H9 (cell line): ENCODE results near the gene CBLIF. TPM values are rescaled to one million over a fixed set of nuclear protein-coding genes. Genes with fewer than 3 reads are reported as not detected.

Source experiments
- DNase-seq: peaks from one replicate; pipeline ENCODE4 v3.0.0-alpha.2; 2017
- H2AFZ ChIP-seq: one replicate; pipeline ENCODE4 v1.6.1; 2013; ENCODE audit warnings: mild to moderate bottlenecking, low read length, control low read depth, moderate library complexity
- H2AK5ac ChIP-seq: 2 replicates; pipeline ENCODE4 v1.6.1; 2013; ENCODE audit warnings: low read length, control low read depth, mixed read lengths; ENCODE audit not compliant: insufficient read length
- H2BK120ac ChIP-seq: one replicate; pipeline ENCODE4 v1.6.1; 2013; ENCODE audit warnings: low read depth, mild to moderate bottlenecking, low read length, control low read depth, inconsistent platforms; ENCODE audit not compliant: poor library complexity, severe bottlenecking
- H2BK12ac ChIP-seq: 2 replicates; pipeline ENCODE4 v1.6.1; 2013; ENCODE audit warnings: low read length, control low read depth, mixed read lengths, low read depth; ENCODE audit not compliant: insufficient read length
- H2BK15ac ChIP-seq: 2 replicates; pipeline ENCODE4 v1.6.1; 2013; ENCODE audit warnings: low read depth, low read length, control low read depth
- H2BK20ac ChIP-seq: one replicate; pipeline ENCODE4 v1.6.1; 2013; ENCODE audit warnings: low read depth, mild to moderate bottlenecking, low read length, control low read depth, inconsistent platforms; ENCODE audit not compliant: poor library complexity, severe bottlenecking
- H2BK5ac ChIP-seq: 2 replicates; pipeline ENCODE4 v1.6.1; 2013; ENCODE audit warnings: low read length, control low read depth, mixed read lengths; ENCODE audit not compliant: insufficient read length
- H3K14ac ChIP-seq: 2 replicates; pipeline ENCODE4 v1.6.1; 2013; ENCODE audit warnings: low read length, control low read depth; ENCODE audit not compliant: insufficient read depth
- H3K18ac ChIP-seq: 2 replicates; pipeline ENCODE4 v1.6.1; 2013; ENCODE audit warnings: low read depth, mild to moderate bottlenecking, mixed read lengths, low read length, control low read depth; ENCODE audit not compliant: insufficient read length
- H3K23ac ChIP-seq: 2 replicates; pipeline ENCODE4 v1.6.1; 2013; ENCODE audit warnings: low read length, control low read depth, mixed read lengths, low read depth; ENCODE audit not compliant: insufficient read length
- H3K23me2 ChIP-seq: 2 replicates; pipeline ENCODE4 v1.6.1; 2013; ENCODE audit warnings: low read depth, mild to moderate bottlenecking, mixed read lengths, low read length, control low read depth; ENCODE audit not compliant: insufficient read length, poor library complexity, severe bottlenecking
- H3K27ac ChIP-seq: 2 replicates; pipeline ENCODE4 v1.5.1; 2013; ENCODE audit warnings: low read length, control low read depth, mixed read lengths, low read depth; ENCODE audit not compliant: insufficient read length
- H3K27me3 ChIP-seq: 2 replicates; pipeline ENCODE4 v1.6.1; 2013; ENCODE audit warnings: low read length, control low read depth, inconsistent platforms; ENCODE audit not compliant: insufficient read depth
- H3K4ac ChIP-seq: 2 replicates; pipeline ENCODE4 v1.6.1; 2013; ENCODE audit warnings: low read depth, mild to moderate bottlenecking, control low read depth, inconsistent platforms, low read length, moderate library complexity
- H3K4me1 ChIP-seq: 2 replicates; pipeline ENCODE4 v1.6.1; 2013; ENCODE audit warnings: low read length, control low read depth, inconsistent platforms; ENCODE audit not compliant: insufficient read depth
- H3K4me2 ChIP-seq: 2 replicates; pipeline ENCODE4 v1.6.1; 2013; ENCODE audit warnings: low read length, control low read depth, mixed read lengths; ENCODE audit not compliant: insufficient read length, insufficient read depth
- H3K56ac ChIP-seq: 2 replicates; pipeline ENCODE4 v1.6.1; 2013; ENCODE audit warnings: low read depth, mild to moderate bottlenecking, mixed read lengths, low read length, control low read depth; ENCODE audit not compliant: insufficient read length
- H3K79me1 ChIP-seq: 2 replicates; pipeline ENCODE4 v1.6.1; 2013; ENCODE audit warnings: low read depth, mild to moderate bottlenecking, moderate library complexity, low read length, control low read depth, inconsistent platforms; ENCODE audit not compliant: insufficient read depth, poor library complexity, severe bottlenecking
- H3K79me2 ChIP-seq: 2 replicates; pipeline ENCODE4 v1.6.1; 2013; ENCODE audit warnings: low read length, control low read depth, inconsistent platforms; ENCODE audit not compliant: insufficient read depth
- H3K9ac ChIP-seq: 2 replicates; pipeline ENCODE4 v1.6.1; 2013; ENCODE audit warnings: low read length, control low read depth, mixed read lengths; ENCODE audit not compliant: insufficient read length; ENCODE audit errors: extremely low read depth
- H3K9me3 ChIP-seq: one replicate; pipeline ENCODE4 v1.6.1; 2013; ENCODE audit warnings: low read depth, low read length, inconsistent platforms; ENCODE audit not compliant: control insufficient read depth
- H3T11ph ChIP-seq: one replicate; pipeline ENCODE4 v1.6.1; 2013; ENCODE audit warnings: mild to moderate bottlenecking, low read length, control low read depth, inconsistent platforms
- H4K20me1 ChIP-seq: one replicate; pipeline ENCODE4 v1.6.1; 2013; ENCODE audit not compliant: control insufficient read depth, insufficient read length, insufficient read depth
- H4K5ac ChIP-seq: 2 replicates; pipeline ENCODE4 v1.6.1; 2013; ENCODE audit warnings: low read depth, mild to moderate bottlenecking, mixed read lengths, low read length, control low read depth; ENCODE audit not compliant: insufficient read length
- H4K8ac ChIP-seq: replicated peaks from 2 replicates; pipeline ENCODE4 v1.6.1; 2013; ENCODE audit warnings: low read length, control low read depth, mixed read lengths, low read depth; ENCODE audit not compliant: insufficient read length
- H4K91ac ChIP-seq: 2 replicates; pipeline ENCODE4 v1.6.1; 2013; ENCODE audit warnings: low read depth, mild to moderate bottlenecking, moderate library complexity, mixed read lengths, low read length, control low read depth; ENCODE audit not compliant: insufficient read length
- H3K27ac Mint-ChIP-seq, 3 experiments: 2 replicates in 2 of 3; 3 replicates in 1 of 3; pipeline ENCODE4 v1.8.0; 2020 to 2021; ENCODE audit warnings: mixed read lengths in 3 of 3, mild to moderate bottlenecking in 1 of 3, moderate library complexity in 1 of 3
- H3K27me3 Mint-ChIP-seq: 2 replicates; pipeline ENCODE4 v1.8.0; 2021; ENCODE audit warnings: low read depth, mild to moderate bottlenecking, moderate library complexity, mixed read lengths
- H3K36me3 Mint-ChIP-seq, 3 experiments: 2 replicates in 2 of 3; 3 replicates in 1 of 3; pipeline ENCODE4 v1.8.0; 2020 to 2021; ENCODE audit warnings: low read depth in 3 of 3, mixed read lengths in 3 of 3; ENCODE audit not compliant: insufficient read depth in 1 of 3
- H3K4me1 Mint-ChIP-seq, 2 experiments: 2 replicates each; pipeline ENCODE4 v1.8.0; 2020; ENCODE audit warnings: mixed read lengths in 2 of 2
- H3K4me3 Mint-ChIP-seq, 2 experiments: 2 replicates in 1 of 2; 3 replicates in 1 of 2; pipeline ENCODE4 v1.8.0; 2020 to 2021; ENCODE audit warnings: mild to moderate bottlenecking in 2 of 2, mixed read lengths in 2 of 2, moderate library complexity in 1 of 2
- H3K9me3 Mint-ChIP-seq, 2 experiments: 2 replicates in 1 of 2; 3 replicates in 1 of 2; pipeline ENCODE4 v1.8.0; 2020; ENCODE audit warnings: mild to moderate bottlenecking in 2 of 2, mixed read lengths in 2 of 2, moderate library complexity in 1 of 2
- CTCF ChIP-seq: fragments of 200-600 bp; sonication (generic); conservative IDR thresholded peaks from 3 replicates; pipeline ENCODE4 v1.8.0; 2021; ENCODE audit warnings: antibody characterized with exemption, mild to moderate bottlenecking
- WGBS: extraction: QIAGEN DNeasy Blood & Tissue Kit; methylation state at CpG from one replicate; pipeline ENCODE4 v1.1.7; 2013; ENCODE audit warnings: missing lambda C conversion rate, low lambda C conversion rate, mixed read lengths; ENCODE audit not compliant: insufficient read length; ENCODE audit errors: extremely low coverage; 5-methylcytosine and 5-hydroxymethylcytosine counted together
- total RNA-seq: library from RNA; stranded (reverse); gene quantifications from 2 replicates; pipeline ENCODE4 v1.2.1, GENCODE V29; 2021

CBLIF gene
- total RNA-seq, 1 experiment from 2014 or later, result not detected

GRCh38 chr11:59815754-59816153 lies 29.5 kb downstream of the CBLIF start:
- no peak overlapping the region for H2BK12ac ChIP-seq
- H4K91ac ChIP-seq, result no peak overlapping the region
- no peak overlapping the region for H4K5ac ChIP-seq
- no CpG with 5 or more reads among the region's 1 CpG for WGBS
- no peak for DNase-seq
- no peaks in the 10 kb centered on the region for H3K27me3 ChIP-seq
- H3K23me2 ChIP-seq, result no peaks in the 10 kb centered on the region
- no peak overlapping the region for H4K8ac ChIP-seq
- H3T11ph ChIP-seq, result peak overlapping the region; percentile 72
- no peak overlapping the region for H2AFZ ChIP-seq
- H3K4me1 ChIP-seq, result peaks cover 4% of the 10 kb centered on the region; the same call in 1 of the 2 replicates
- Mint-ChIP-seq H3K27me3 (no peaks in the 10 kb centered on the region), H3K4me3 (peak overlapping the region; percentile 56 to 76), H3K9me3 (no peaks in the 10 kb centered on the region), H3K4me1 (peaks cover 70% of the 10 kb centered on the region in 2 experiments), H3K36me3 (peaks cover 0 to 6% (median 0%) of the 10 kb centered on the region in 3 experiments; a peak in 2 of 7 replicates), H3K27ac (peak overlapping the region in 2 of 3 experiments; percentile 91 to 96; a peak in 6 of 7 replicates)
- peak overlapping the region; percentile 73 for H3K4me2 ChIP-seq
- H3K14ac ChIP-seq, result peak overlapping the region; percentile 78; the same call in 1 of the 2 replicates
- no peak overlapping the region for H2BK15ac ChIP-seq
- H3K4ac ChIP-seq, result no peak overlapping the region
- H2BK5ac ChIP-seq, result no peak overlapping the region
- H3K79me1 ChIP-seq, result no peaks in the 10 kb centered on the region
- TF ChIP-seq CTCF, result no peak
- H3K18ac ChIP-seq, result no peak overlapping the region
- H3K56ac ChIP-seq, result no peak overlapping the region
- no peak overlapping the region for H2BK20ac ChIP-seq
- no peak overlapping the region for H2BK120ac ChIP-seq
- peak overlapping the region; percentile 48 for H3K9ac ChIP-seq
- no peaks in the 10 kb centered on the region for H3K79me2 ChIP-seq
- H3K27ac ChIP-seq, result peak overlapping the region; percentile 94
- no peaks in the 10 kb centered on the region for H4K20me1 ChIP-seq
- no peaks in the 10 kb centered on the region for H3K9me3 ChIP-seq
- no peak overlapping the region for H3K23ac ChIP-seq
- H2AK5ac ChIP-seq, result no peak overlapping the region
